Bronchial epithelial cell (primary cell): Measurements from ENCODE around the gene SBSN. TPM values are rescaled to one million over a fixed set of nuclear protein-coding genes. Genes with fewer than 3 reads are reported as not detected.

Experiments used
- DNase-seq: peaks from one replicate; pipeline ENCODE4 v3.0.0-alpha.2; 2010; ENCODE audit warnings: low read depth
- FAIRE-seq: peaks from 2 replicates; lab custom pipeline; 2011; peaks lifted over from hg19 to GRCh38; lab: Jason Lieb, UNC
- H3K27me3 ChIP-seq: 2 replicates; pipeline ENCODE4 v1.5.1; 2011; ENCODE audit warnings: low read length; ENCODE audit not compliant: control insufficient read depth, insufficient read depth
- H3K36me3 ChIP-seq: 2 replicates; pipeline ENCODE4 v1.5.1; 2011; ENCODE audit warnings: low read length; ENCODE audit not compliant: control insufficient read depth, insufficient read depth
- H3K4me3 ChIP-seq: 2 replicates; pipeline ENCODE4 v1.5.1; 2011; ENCODE audit warnings: mild to moderate bottlenecking, low read depth, low read length, control low read depth
- CTCF ChIP-seq: IDR thresholded peaks from 2 replicates; pipeline ENCODE4 v1.5.1; 2011; ENCODE audit warnings: mild to moderate bottlenecking, moderate library complexity, low read length, control low read depth, inconsistent platforms; ENCODE audit not compliant: insufficient read depth, severe bottlenecking
- total RNA-seq: library from RNA; depleted of rRNA; stranded (reverse); fragments of >200 nt; gene quantifications from 2 replicates; pipeline ENCODE4 v1.2.1, GENCODE V29; 2014

SBSN gene
- total RNA-seq, 1 donor from 2014 or later, result 9.5 TPM

GRCh38 chr19:35513628-35514281 is 14.4 kb downstream of the SBSN start, which contains the start of gene DMKN:
DMKN (minus strand) TSS chr19:35513649; CDS start chr19:35513475, 174 bp downstream.
- FAIRE-seq (peak; percentile 28), DNase-seq (peak; percentile 84)
- Histone ChIP-seq H3K27me3 (no peaks in the 10 kb centered on the region), H3K4me3 (no peak within 1 kb of the TSS), H3K36me3 (no peaks in the 10 kb centered on the region)
- peak; percentile 35 for TF ChIP-seq CTCF

- no peak overlapping the region for H3K4me3 ChIP-seq
- DNase-seq (no peak), FAIRE-seq (no peak)
- H3K27me3 ChIP-seq, result no peaks in the 10 kb centered on the region
- no peaks in the 10 kb centered on the region for H3K36me3 ChIP-seq
- TF ChIP-seq CTCF, result no peak
Observed at GRCh38 chr19:35512831-35513627, 15.1 kb downstream of the SBSN start.

- Histone ChIP-seq H3K36me3 (peaks cover 5% of the 10 kb centered on the region), H3K27me3 (no peaks in the 10 kb centered on the region), H3K4me3 (no peak overlapping the region)
- no peak for TF ChIP-seq CTCF
- FAIRE-seq, result no peak
- no peak for DNase-seq
Observed at GRCh38 chr19:35511337-35511736, 16.8 kb downstream of the SBSN start.

GRCh38 chr19:35510626-35510964 is 17.5 kb downstream of the SBSN start:
- DNase-seq (no peak), FAIRE-seq (no peak)
- peaks cover 9% of the 10 kb centered on the region for H3K36me3 ChIP-seq
- H3K27me3 ChIP-seq, result no peaks in the 10 kb centered on the region
- TF ChIP-seq CTCF, result no peak
- H3K4me3 ChIP-seq, result peak overlapping the region; percentile 52

- peak; percentile 99 for TF ChIP-seq CTCF
- DNase-seq, result peak; percentile 69
- Histone ChIP-seq H3K36me3 (peaks cover 13% of the 10 kb centered on the region), H3K27me3 (no peaks in the 10 kb centered on the region), H3K4me3 (peak overlapping the region; percentile 52)
- no peak for FAIRE-seq
Observed at GRCh38 chr19:35509861-35510625, 18.1 kb downstream of the SBSN start.
